Loucy (cell line): Measurements from ENCODE around the gene AMPH.

Experiments
- H2AFZ ChIP-seq: fragments of 200-600 bp; sonication (generic); 2 replicates; pipeline ENCODE4 v1.6.0; 2016; ENCODE audit warnings: antibody characterized with exemption, mild to moderate bottlenecking, low read length, moderate library complexity
- H3F3A ChIP-seq: fragments of 200-600 bp; 2 replicates; pipeline ENCODE4 v1.6.0; 2016; ENCODE audit warnings: antibody characterized with exemption, low read depth, mild to moderate bottlenecking
- H3K27me3 ChIP-seq: fragments of 200-600 bp; sonication (generic); 2 replicates; pipeline ENCODE4 v1.6.1; 2014; ENCODE audit warnings: low read length, mild to moderate bottlenecking; ENCODE audit not compliant: insufficient read depth, poor library complexity, severe bottlenecking
- H3K36me3 ChIP-seq: fragments of 200-600 bp; sonication (generic); 2 replicates; pipeline ENCODE4 v1.6.1; 2016; ENCODE audit warnings: low read length; ENCODE audit not compliant: insufficient read depth
- H3K4me1 ChIP-seq: fragments of 200-600 bp; sonication (generic); 2 replicates; pipeline ENCODE4 v1.5.1; 2014; ENCODE audit warnings: low read length, mild to moderate bottlenecking; ENCODE audit not compliant: insufficient read depth, poor library complexity, severe bottlenecking
- H3K4me2 ChIP-seq: fragments of 200-600 bp; sonication (generic); 2 replicates; pipeline ENCODE4 v1.6.0; 2014; ENCODE audit warnings: antibody characterized with exemption, low read length, low read depth, mild to moderate bottlenecking; ENCODE audit not compliant: poor library complexity, severe bottlenecking
- H3K4me3 ChIP-seq: fragments of 200-600 bp; sonication (generic); 2 replicates; pipeline ENCODE4 v1.5.1; 2014; ENCODE audit warnings: low read length, mild to moderate bottlenecking, mixed read lengths; ENCODE audit not compliant: poor library complexity, severe bottlenecking
- H3K79me2 ChIP-seq: fragments of 200-600 bp; sonication (generic); 2 replicates; pipeline ENCODE4 v1.6.1; 2014; ENCODE audit warnings: low read length; ENCODE audit not compliant: insufficient read depth
- H3K9ac ChIP-seq: fragments of 200-600 bp; sonication (generic); 2 replicates; pipeline ENCODE4 v1.6.0; 2014; ENCODE audit warnings: mild to moderate bottlenecking, low read depth, low read length, moderate library complexity; ENCODE audit not compliant: poor library complexity, severe bottlenecking
- H3K9me2 ChIP-seq: fragments of 200-600 bp; sonication (generic); replicated peaks from 2 replicates; pipeline ENCODE4 v1.6.1; 2016; ENCODE audit warnings: low read depth, low read length, mixed read lengths
- H3K9me3 ChIP-seq: fragments of 200-600 bp; sonication (generic); 2 replicates; pipeline ENCODE4 v1.6.1; 2014; ENCODE audit warnings: mild to moderate bottlenecking, antibody characterized with exemption, low read length, low read depth; ENCODE audit not compliant: insufficient read depth
- H4K20me1 ChIP-seq: fragments of 200-600 bp; sonication (generic); 2 replicates; pipeline ENCODE4 v1.6.0; 2014; ENCODE audit warnings: antibody characterized with exemption, low read length, mild to moderate bottlenecking; ENCODE audit not compliant: insufficient read depth, poor library complexity, severe bottlenecking
- CTCF ChIP-seq: fragments of 200-600 bp; sonication (generic); conservative IDR thresholded peaks from 2 replicates; pipeline ENCODE4 v1.5.1; 2014; ENCODE audit warnings: mild to moderate bottlenecking, antibody characterized with exemption, low read length
- EZH2phosphoT487 ChIP-seq: fragments of 200-600 bp; IDR thresholded peaks from 2 replicates; pipeline ENCODE4 v1.6.1; 2018; ENCODE audit warnings: antibody characterized with exemption, mild to moderate bottlenecking, moderate library complexity, borderline replicate concordance

Gene AMPH

GRCh38 chr7:38427279-38427955 is 203.8 kb downstream of the AMPH start:
- Histone ChIP-seq H2AFZ (no peak overlapping the region), H3K4me3 (no peak overlapping the region), H3F3A (no peaks in the 10 kb centered on the region), H3K36me3 (no peaks in the 10 kb centered on the region), H3K27me3 (no peaks in the 10 kb centered on the region), H3K9me2 (no peaks in the 10 kb centered on the region), H3K4me2 (no peak overlapping the region), H3K79me2 (no peaks in the 10 kb centered on the region), H3K9ac (no peak overlapping the region), H3K9me3 (no peaks in the 10 kb centered on the region), H4K20me1 (no peaks in the 10 kb centered on the region), H3K4me1 (peaks cover 13% of the 10 kb centered on the region)
- TF ChIP-seq CTCF: no peak
- no peak for TF ChIP-seq EZH2phosphoT487

GRCh38 chr7:38425509-38425908 is 205.7 kb downstream of the AMPH start:
- Histone ChIP-seq H3K36me3 (no peaks in the 10 kb centered on the region), H3K27me3 (peaks cover 6% of the 10 kb centered on the region), H3K79me2 (no peaks in the 10 kb centered on the region), H3K9me3 (no peaks in the 10 kb centered on the region), H3F3A (no peaks in the 10 kb centered on the region), H3K4me2 (peak overlapping the region; percentile 21), H4K20me1 (no peaks in the 10 kb centered on the region), H3K9me2 (no peaks in the 10 kb centered on the region), H3K4me3 (peak overlapping the region; percentile 52), H3K9ac (no peak overlapping the region), H3K4me1 (peaks cover 13% of the 10 kb centered on the region), H2AFZ (peak overlapping the region; percentile 70)
- TF ChIP-seq EZH2phosphoT487 (no peak), CTCF (no peak)

- Histone ChIP-seq H3K79me2 (no peaks in the 10 kb centered on the region), H3K4me2 (peak overlapping the region; percentile 21), H3K27me3 (peaks cover 9% of the 10 kb centered on the region)
Measured at GRCh38 chr7:38424750-38425463, 206.3 kb downstream of the AMPH start.

More at GRCh38 chr7:38424750-38425463, 206.3 kb downstream of the AMPH start:
- H3K36me3 ChIP-seq: no peaks in the 10 kb centered on the region
- H2AFZ ChIP-seq: peak overlapping the region; percentile 70
- H3K4me3 ChIP-seq: peak overlapping the region; percentile 52
- peaks cover 13% of the 10 kb centered on the region for H3K4me1 ChIP-seq
- H3F3A ChIP-seq: no peaks in the 10 kb centered on the region
- H3K9me2 ChIP-seq: no peaks in the 10 kb centered on the region
- no peaks in the 10 kb centered on the region for H3K9me3 ChIP-seq
- no peak overlapping the region for H3K9ac ChIP-seq
- TF ChIP-seq EZH2phosphoT487 (no peak), CTCF (peak; percentile 58)
- no peaks in the 10 kb centered on the region for H4K20me1 ChIP-seq
